Muscle layer of colon (tissue), 2 donors: Measurements from ENCODE around the gene TMEM168.
"Not testable (repeated sequence)": the region's sequence is repeated elsewhere in the genome, so short reads cannot be mapped to it uniquely, and the experiment has no call there.

Source experiments
- H3K27ac ChIP-seq: one replicate; pipeline ENCODE4 v1.7.0; 2013; ENCODE audit warnings: low read depth, mild to moderate bottlenecking, low read length, moderate library complexity
- H3K27me3 ChIP-seq, 2 donors: one replicate each; pipeline ENCODE4 v1.7.0; 2013; ENCODE audit warnings: low read length in 2 of 2, mild to moderate bottlenecking in 2 of 2; ENCODE audit not compliant: insufficient read depth in 2 of 2, control insufficient read depth in 1 of 2
- H3K36me3 ChIP-seq: one replicate; pipeline ENCODE4 v1.7.0; 2013; ENCODE audit warnings: mild to moderate bottlenecking, low read length; ENCODE audit not compliant: insufficient read depth
- H3K4me1 ChIP-seq: one replicate; pipeline ENCODE4 v1.7.0; 2013; ENCODE audit warnings: mild to moderate bottlenecking, low read length; ENCODE audit not compliant: insufficient read depth
- H3K4me3 ChIP-seq, 2 donors: one replicate each; pipeline ENCODE4 v1.7.0; 2013; ENCODE audit warnings: low read length in 2 of 2, low read depth in 1 of 2, mild to moderate bottlenecking in 1 of 2, moderate library complexity in 1 of 2
- H3K9ac ChIP-seq: one replicate; pipeline ENCODE4 v1.7.0; 2013; ENCODE audit warnings: low read length
- H3K9me3 ChIP-seq: one replicate; pipeline ENCODE4 v1.7.0; 2013; ENCODE audit warnings: mild to moderate bottlenecking, low read length
- donor health status: abdominal sarcoma.
- donor health status: Adenocarcinoma of cecum.

The TMEM168 gene

GRCh38 chr7:112748381-112748780 is 41.8 kb downstream of the TMEM168 start:
- Histone ChIP-seq H3K27me3 (no peaks in the 10 kb centered on the region), H3K36me3 (no peaks in the 10 kb centered on the region), H3K4me3 (no peak overlapping the region), H3K9me3 (no peaks in the 10 kb centered on the region), H3K27ac (no peak overlapping the region), H3K9ac (no peak overlapping the region), H3K4me1 (no peaks in the 10 kb centered on the region)

- H3K9ac ChIP-seq: no peak overlapping the region
- no peaks in the 10 kb centered on the region for H3K4me1 ChIP-seq
- no peaks in the 10 kb centered on the region for H3K9me3 ChIP-seq
- no peak overlapping the region for H3K27ac ChIP-seq
- H3K27me3 ChIP-seq: no peaks in the 10 kb centered on the region
- no peaks in the 10 kb centered on the region for H3K36me3 ChIP-seq
- H3K4me3 ChIP-seq: no peak overlapping the region
Measured at GRCh38 chr7:112745635-112746034, 44.6 kb downstream of the TMEM168 start.

- no peak overlapping the region for H3K27ac ChIP-seq
- no peaks in the 10 kb centered on the region for H3K9me3 ChIP-seq
- no peak overlapping the region for H3K9ac ChIP-seq
- no peaks in the 10 kb centered on the region for H3K36me3 ChIP-seq
- H3K4me1 ChIP-seq: no peaks in the 10 kb centered on the region
- no peaks in the 10 kb centered on the region for H3K27me3 ChIP-seq
- H3K4me3 ChIP-seq: no peak overlapping the region
Measured at GRCh38 chr7:112744818-112745217, 45.4 kb downstream of the TMEM168 start.

- Histone ChIP-seq H3K9ac (no peak overlapping the region), H3K27ac (no peak overlapping the region), H3K4me1 (no peaks in the 10 kb centered on the region), H3K9me3 (no peaks in the 10 kb centered on the region), H3K36me3 (no peaks in the 10 kb centered on the region), H3K4me3 (no peak overlapping the region), H3K27me3 (no peaks in the 10 kb centered on the region)
Measured at GRCh38 chr7:112743811-112744210, 46.4 kb downstream of the TMEM168 start.

GRCh38 chr7:112740667-112741066 is 49.5 kb downstream of the TMEM168 start:
- no peak overlapping the region for H3K27ac ChIP-seq
- H3K27me3 ChIP-seq: no peaks in the 10 kb centered on the region
- peaks cover 2% of the 10 kb centered on the region for H3K9me3 ChIP-seq
- H3K4me1 ChIP-seq: no peaks in the 10 kb centered on the region
- H3K9ac ChIP-seq: no peak overlapping the region
- H3K36me3 ChIP-seq: no peaks in the 10 kb centered on the region
- H3K4me3 ChIP-seq: no peak overlapping the region

GRCh38 chr7:112739436-112740180 is 50.6 kb downstream of the TMEM168 start:
- no peaks in the 10 kb centered on the region for H3K27me3 ChIP-seq
- H3K36me3 ChIP-seq: no peaks in the 10 kb centered on the region
- H3K4me3 ChIP-seq: no peak overlapping the region
- H3K9me3 ChIP-seq: peaks cover 4% of the 10 kb centered on the region
- no peaks in the 10 kb centered on the region for H3K4me1 ChIP-seq
- H3K27ac ChIP-seq: no peak overlapping the region
- no peak overlapping the region for H3K9ac ChIP-seq

GRCh38 chr7:112735261-112735660 is 54.9 kb downstream of the TMEM168 start:
- no peak overlapping the region for H3K4me3 ChIP-seq
- H3K9ac ChIP-seq: no peak overlapping the region
- no peaks in the 10 kb centered on the region for H3K36me3 ChIP-seq
- no peaks in the 10 kb centered on the region for H3K27me3 ChIP-seq
- no peak overlapping the region for H3K27ac ChIP-seq
- H3K9me3 ChIP-seq: peaks cover 4% of the 10 kb centered on the region
- H3K4me1 ChIP-seq: no peaks in the 10 kb centered on the region

- H3K9ac ChIP-seq, H3K27ac ChIP-seq, H3K36me3 ChIP-seq, H3K27me3 ChIP-seq, H3K4me1 ChIP-seq, H3K9me3 ChIP-seq, H3K4me3 ChIP-seq: not testable (repeated sequence)
Measured at GRCh38 chr7:112731324-112731723, 58.9 kb downstream of the TMEM168 start.

GRCh38 chr7:112726076-112726475 is 64.1 kb downstream of the TMEM168 start:
- no peaks in the 10 kb centered on the region for H3K27me3 ChIP-seq
- no peak overlapping the region for H3K27ac ChIP-seq
- no peaks in the 10 kb centered on the region for H3K4me1 ChIP-seq
- no peaks in the 10 kb centered on the region for H3K36me3 ChIP-seq
- no peak overlapping the region for H3K4me3 ChIP-seq
- no peak overlapping the region for H3K9ac ChIP-seq
- peaks cover 5% of the 10 kb centered on the region for H3K9me3 ChIP-seq

GRCh38 chr7:112723416-112723815 is 66.8 kb downstream of the TMEM168 start:
- H3K4me3 ChIP-seq: no peak overlapping the region
- no peak overlapping the region for H3K27ac ChIP-seq
- H3K27me3 ChIP-seq: no peaks in the 10 kb centered on the region
- no peaks in the 10 kb centered on the region for H3K36me3 ChIP-seq
- H3K9me3 ChIP-seq: peaks cover 6% of the 10 kb centered on the region
- H3K4me1 ChIP-seq: no peaks in the 10 kb centered on the region
- no peak overlapping the region for H3K9ac ChIP-seq

- Histone ChIP-seq H3K9me3 (peaks cover 6% of the 10 kb centered on the region), H3K27ac (no peak overlapping the region), H3K9ac (no peak overlapping the region), H3K4me3 (no peak overlapping the region), H3K36me3 (no peaks in the 10 kb centered on the region), H3K4me1 (no peaks in the 10 kb centered on the region), H3K27me3 (no peaks in the 10 kb centered on the region)
Measured at GRCh38 chr7:112721366-112721765, 68.8 kb downstream of the TMEM168 start.

GRCh38 chr7:112715525-112715924 is 74.7 kb downstream of the TMEM168 start:
- Histone ChIP-seq H3K27me3 (no peaks in the 10 kb centered on the region), H3K36me3 (no peaks in the 10 kb centered on the region), H3K9ac (no peak overlapping the region), H3K4me1 (no peaks in the 10 kb centered on the region), H3K4me3 (no peak overlapping the region), H3K9me3 (peaks cover 1% of the 10 kb centered on the region), H3K27ac (no peak overlapping the region)
